ENCODE measurements around the gene FKBP9.
"Not testable (repeated sequence)": the region's sequence is repeated elsewhere in the genome, so short reads cannot be mapped to it uniquely, and the experiment has no call there.

DNA sequence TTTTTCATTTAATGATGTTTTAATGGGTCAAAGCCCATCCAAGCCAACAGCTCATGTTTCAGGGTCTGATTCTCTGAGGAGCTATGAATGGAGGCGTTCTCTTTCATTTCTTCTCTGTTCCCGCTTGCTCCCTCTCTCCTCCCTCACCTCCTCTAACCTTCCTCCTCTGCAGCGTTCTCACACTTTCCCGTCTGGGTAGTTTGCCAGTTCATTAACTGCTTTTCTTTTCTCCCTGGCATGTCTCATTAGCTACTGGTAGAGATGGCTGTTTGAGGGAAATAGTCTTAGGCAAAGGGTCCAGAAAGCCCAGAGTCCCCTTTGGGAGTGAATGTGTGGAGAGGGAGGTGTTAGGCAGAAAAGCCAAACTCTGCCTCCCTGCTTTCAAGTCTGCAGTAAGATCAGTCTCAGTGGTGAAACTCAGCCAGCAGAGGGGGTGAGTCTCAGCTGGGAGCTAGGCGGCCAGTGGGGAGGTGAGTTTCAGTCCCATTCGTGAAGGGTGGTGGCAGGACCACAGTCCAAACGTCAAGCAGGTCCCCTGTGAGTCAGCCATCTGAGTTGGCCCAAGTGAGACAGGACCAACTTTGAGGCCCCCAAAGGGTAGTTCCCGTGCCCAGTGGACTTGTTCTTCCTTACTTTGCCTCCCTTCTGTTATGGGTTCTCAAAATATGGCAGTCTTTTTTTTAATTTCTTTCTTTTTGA lies 7.4 kb downstream of the FKBP9 start:
- peak; percentile 41 for TF ChIP-seq CTCF (conservative IDR thresholded peaks at IDR 0.05; ENCODE audit: low read depth, low read length)
- TF ChIP-seq EZH2 (IDR thresholded peaks at IDR 0.05; ENCODE audit: borderline replicate concordance, low read depth, low read length, poor library complexity, severe bottlenecking) = not testable (repeated sequence)
